Measurements from ENCODE around the gene CAMKMT.

CAMKMT gene

GRCh38 chr2:44771522-44771921 is 409.8 kb downstream of the CAMKMT start:
- no peak overlapping the region for H3K4me3 ChIP-seq (ENCODE audit: low read length)
- no peak for DNase-seq (ENCODE audit: low read depth, low spot score)

- H3K4me3 ChIP-seq (ENCODE audit: low read length), result no peak overlapping the region
- no peak for DNase-seq (ENCODE audit: low read depth, low spot score)
Observed at GRCh38 chr2:44772131-44772530, 410.4 kb downstream of the CAMKMT start.

- H3K4me3 ChIP-seq (ENCODE audit: low read length), result no peak overlapping the region
- DNase-seq (ENCODE audit: low read depth, low spot score), result no peak
Observed at GRCh38 chr2:44772669-44773378, 411.1 kb downstream of the CAMKMT start.

GRCh38 chr2:44774826-44775492 is 413.2 kb downstream of the CAMKMT start:
- no peak overlapping the region for H3K4me3 ChIP-seq (ENCODE audit: low read length)
- no peak for DNase-seq (ENCODE audit: low read depth, low spot score)

- H3K4me3 ChIP-seq (ENCODE audit: low read length), result no peak overlapping the region
- DNase-seq (ENCODE audit: low read depth, low spot score), result no peak
Observed at GRCh38 chr2:44777036-44777435, 415.3 kb downstream of the CAMKMT start.

- no peak overlapping the region for H3K4me3 ChIP-seq (ENCODE audit: low read length)
- no peak for DNase-seq (ENCODE audit: low read depth, low spot score)
Observed at GRCh38 chr2:44777537-44777936, 415.8 kb downstream of the CAMKMT start.

- H3K4me3 ChIP-seq (ENCODE audit: low read length), result no peak overlapping the region
- no peak for DNase-seq (ENCODE audit: low read depth, low spot score)
Observed at GRCh38 chr2:44778221-44778654, 416.5 kb downstream of the CAMKMT start.

GRCh38 chr2:44778671-44779476 is 417.1 kb downstream of the CAMKMT start:
- no peak overlapping the region for H3K4me3 ChIP-seq (ENCODE audit: low read length)
- no peak for DNase-seq (ENCODE audit: low read depth, low spot score)

GRCh38 chr2:44779793-44780192 is 418.0 kb downstream of the CAMKMT start:
- no peak overlapping the region for H3K4me3 ChIP-seq (ENCODE audit: low read length)

GRCh38 chr2:44780406-44780805 is 418.7 kb downstream of the CAMKMT start:
- DNase-seq (ENCODE audit: low read depth, low spot score), result no peak
- H3K4me3 ChIP-seq (ENCODE audit: low read length), result no peak overlapping the region

More at GRCh38 chr2:44779793-44780192, 418.0 kb downstream of the CAMKMT start:
- no peak for DNase-seq (ENCODE audit: low read depth, low spot score)

GRCh38 chr2:44785433-44785832 is 423.7 kb downstream of the CAMKMT start:
- no peak for DNase-seq (ENCODE audit: low read depth, low spot score)
- no peak overlapping the region for H3K4me3 ChIP-seq (ENCODE audit: low read length)

GRCh38 chr2:44786045-44786816 is 424.5 kb downstream of the CAMKMT start:
- no peak for DNase-seq (ENCODE audit: low read depth, low spot score)
- no peak overlapping the region for H3K4me3 ChIP-seq (ENCODE audit: low read length)

GRCh38 chr2:44786817-44787214 is 425.1 kb downstream of the CAMKMT start:
- no peak for DNase-seq (ENCODE audit: low read depth, low spot score)
- H3K4me3 ChIP-seq (ENCODE audit: low read length), result no peak overlapping the region

GRCh38 chr2:44787663-44788062 is 425.9 kb downstream of the CAMKMT start:
- DNase-seq (ENCODE audit: low read depth, low spot score), result no peak
- H3K4me3 ChIP-seq (ENCODE audit: low read length), result no peak overlapping the region

- no peak overlapping the region for H3K4me3 ChIP-seq (ENCODE audit: low read length)
- no peak for DNase-seq (ENCODE audit: low read depth, low spot score)
Observed at GRCh38 chr2:44789446-44789845, 427.7 kb downstream of the CAMKMT start.

- H3K4me3 ChIP-seq (ENCODE audit: low read length), result no peak overlapping the region
- DNase-seq (ENCODE audit: low read depth, low spot score), result no peak
Observed at GRCh38 chr2:44789971-44790721, 428.4 kb downstream of the CAMKMT start.

- peak; percentile 2 for DNase-seq (ENCODE audit: low read depth, low spot score)
- no peak overlapping the region for H3K4me3 ChIP-seq (ENCODE audit: low read length)
Observed at GRCh38 chr2:44793322-44793870, 431.6 kb downstream of the CAMKMT start.

GRCh38 chr2:44796771-44797170 is 435.0 kb downstream of the CAMKMT start:
- H3K4me3 ChIP-seq (ENCODE audit: low read length), result no peak overlapping the region
- no peak for DNase-seq (ENCODE audit: low read depth, low spot score)

All from Jurkat, Clone E6-1 (cell line).